ENCODE data around the gene BTD. TPM values are rescaled to one million over a fixed set of nuclear protein-coding genes. Genes with fewer than 3 reads are reported as not detected.

Gene BTD
- total and polyA plus RNA-seq, 2 experiments from 2014 or later = 17.8 to 20.0 TPM

GRCh38 chr3:15556512-15556911 is 45.0 kb upstream of the BTD start (continued):
- no peak for TF ChIP-seq ZNF462 (CRISPR knock-in tag; IDR thresholded peaks at IDR 0.05)

GRCh38 chr3:15557511-15557946 is 44.0 kb upstream of the BTD start:
- TF ChIP-seq CTCF (conservative IDR thresholded peaks at IDR 0.05; ENCODE audit: low read depth in 2 of 2) = peak; percentile 41 to 73
- no peak for TF ChIP-seq REST (IDR thresholded peaks at IDR 0.05; ENCODE audit: unreplicated experiment)
- no peak for TF ChIP-seq NANOG (IDR thresholded peaks at IDR 0.05; ENCODE audit: borderline replicate concordance)
- Mint-ChIP-seq H3K9me3 (no peaks in the 10 kb centered on the region), H3K27ac (peak overlapping the region; percentile 63; the same call in 1 of the 2 replicates), H3K4me3 (no peak overlapping the region), H3K36me3 (ENCODE audit: low read depth) (peaks cover 22% of the 10 kb centered on the region), H3K4me1 (peaks cover 6% of the 10 kb centered on the region; the same call in 1 of the 3 replicates), H3K27me3 (ENCODE audit: insufficient read depth, low read depth, poor library complexity) (no peaks in the 10 kb centered on the region)
- ATAC-seq (peak; percentile 93), DNase-seq (ENCODE audit: low spot score) (peak; percentile 82)
- no peaks in the 10 kb centered on the region; the same call in 1 of the 2 replicates for H3F3A ChIP-seq (replicated peaks; ENCODE audit: low read depth)
- H3K4me1 ChIP-seq (ENCODE audit: insufficient read depth) = no peaks in the 10 kb centered on the region
- H3K27ac ChIP-seq (ENCODE audit: low read depth) = no peak overlapping the region
- H3K4me3 ChIP-seq = no peak overlapping the region
- no peaks in the 10 kb centered on the region; the same call in none of the 2 replicates for H4K20me1 ChIP-seq (replicated peaks; ENCODE audit: insufficient read depth)
- no peaks in the 10 kb centered on the region; the same call in 1 of the 2 replicates for H3K9me2 ChIP-seq (ENCODE audit: insufficient read depth)
- H3K79me2 ChIP-seq (replicated peaks; ENCODE audit: insufficient read depth) = no peaks in the 10 kb centered on the region; the same call in 1 of the 2 replicates
- H3K36me3 ChIP-seq (ENCODE audit: insufficient read depth) = peaks cover 2% of the 10 kb centered on the region; the same call in 1 of the 2 replicates
- no peak overlapping the region for H2AFZ ChIP-seq
- H3K27me3 ChIP-seq (ENCODE audit: insufficient read depth) = no peaks in the 10 kb centered on the region
- no peak overlapping the region for H3K4me2 ChIP-seq
